Thyroid gland (tissue), 4 donors: Measurements from ENCODE around the gene DGKZ.

Source experiments
- CTCF ChIP-seq, 6 experiments: fragments of 200-600 bp in 3 of 6; fragments of 450-650 bp in 3 of 6; sonication (generic) in 3 of 6; IDR thresholded peaks; one replicate each; pipeline ENCODE4 v1.5.1; 2016 to 2019; ENCODE audit warnings: antibody characterized with exemption in 6 of 6, mild to moderate bottlenecking in 2 of 6, inconsistent platforms in 1 of 6, moderate library complexity in 1 of 6
- POLR2A ChIP-seq, 2 donors: fragments of 450-650 bp; IDR thresholded peaks; one replicate each; pipeline ENCODE4 v1.6.1; 2017; ENCODE audit warnings: antibody characterized with exemption in 2 of 2, mild to moderate bottlenecking in 2 of 2, moderate library complexity in 1 of 2

DNA sequence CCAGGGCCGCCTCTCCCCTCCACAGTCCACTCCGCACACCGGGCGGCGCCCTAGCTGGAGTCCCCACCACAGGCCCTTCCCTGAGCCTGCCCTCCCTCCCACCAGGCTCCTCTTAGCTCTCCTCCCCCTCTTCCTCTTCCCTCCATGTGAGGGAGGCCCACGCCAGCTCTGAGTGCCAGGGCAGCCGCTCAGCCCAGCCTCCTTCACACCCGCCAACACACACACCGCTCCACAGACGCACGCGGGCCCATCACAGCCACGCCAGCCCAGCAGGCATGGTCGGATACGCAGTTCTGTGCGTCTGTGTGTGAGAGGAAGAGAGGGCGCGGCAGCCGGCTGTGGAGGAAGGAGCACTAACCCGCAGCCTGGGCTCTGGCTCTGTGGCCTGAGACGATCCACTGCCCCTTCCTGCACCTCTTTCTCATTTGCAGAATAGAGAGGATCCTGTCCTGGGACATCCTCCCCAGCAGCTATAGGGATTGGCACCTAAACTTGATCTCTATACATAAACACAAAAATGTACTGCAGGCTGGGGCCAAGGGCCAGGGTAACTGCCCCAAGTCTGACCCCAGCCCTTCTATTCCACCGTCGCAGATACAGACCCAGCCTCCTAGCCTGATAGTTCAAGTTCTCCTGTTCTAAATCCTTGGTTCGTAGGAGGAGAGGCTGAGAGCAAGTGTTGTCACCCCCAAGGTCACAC, 40.8 kb downstream of the DGKZ start:
- TF ChIP-seq POLR2A (IDR thresholded peaks at IDR 0.05) (no peak), CTCF (IDR thresholded peaks at IDR 0.05) (no peak)
